DMS114 treated with DMSO at 0.1 percent for 48 hours (cell line): ENCODE results near the gene ZNF823.
"Not testable (repeated sequence)": the region's sequence is repeated elsewhere in the genome, so short reads cannot be mapped to it uniquely, and the experiment has no call there.

Experiments used
- DNase-seq: peaks from one replicate; lab custom pipeline; 2025; ENCODE audit not compliant: unreplicated experiment; lab: John Stamatoyannopoulos, UW

Gene ZNF823

GRCh38 chr19:11680689-11681302 lies 58.0 kb downstream of the ZNF823 start:
- DNase-seq, result no peak

- no peak for DNase-seq
These were observed 60.2 kb downstream of the ZNF823 start for GRCh38 chr19:11678504-11678903.

GRCh38 chr19:11676661-11677600 lies 61.8 kb downstream of the ZNF823 start:
- not testable (repeated sequence) for DNase-seq

- DNase-seq, result no peak
These were observed 63.2 kb downstream of the ZNF823 start for GRCh38 chr19:11675569-11675968.

- DNase-seq, result no peak
These were observed 64.7 kb downstream of the ZNF823 start for GRCh38 chr19:11674067-11674492.

- DNase-seq, result no peak
These were observed 65.1 kb downstream of the ZNF823 start for GRCh38 chr19:11673608-11674041.
